ENCODE results near the gene RPS6KA5.
"Not testable (repeated sequence)": the region's sequence is repeated elsewhere in the genome, so short reads cannot be mapped to it uniquely, and the experiment has no call there.

RPS6KA5 gene

DNA sequence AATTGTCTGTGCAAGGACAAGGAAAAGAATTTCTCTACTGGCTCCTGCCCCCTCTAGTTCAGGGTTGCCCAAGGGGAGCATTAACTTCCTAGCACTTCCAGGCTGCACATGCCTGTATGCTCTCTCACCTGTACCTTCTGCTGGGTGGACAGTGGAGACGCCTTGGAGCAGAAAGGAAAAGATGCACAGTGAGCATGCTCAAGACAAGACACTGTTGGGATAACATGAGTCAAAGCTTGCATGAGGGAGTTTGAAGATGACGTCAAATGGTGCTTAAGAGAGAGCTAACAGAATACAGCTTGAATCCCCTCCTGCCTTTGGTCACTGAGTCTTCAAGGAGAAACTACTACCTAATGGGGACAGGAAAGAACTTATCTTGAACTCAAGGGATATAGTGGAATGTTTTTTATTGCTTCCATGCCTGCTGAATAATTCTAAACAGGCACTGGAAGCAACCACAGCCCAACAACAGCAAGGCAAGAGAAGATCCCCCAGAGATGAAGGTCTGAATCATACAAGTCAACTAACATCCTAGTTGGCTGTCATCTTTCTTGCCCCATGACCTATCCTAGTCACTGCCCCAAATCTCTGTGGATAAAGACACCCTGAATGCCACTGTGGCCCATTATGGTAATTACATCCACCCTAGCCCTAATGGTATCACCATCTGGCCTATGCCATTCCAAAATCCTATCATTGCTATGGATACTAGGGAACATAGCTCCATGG is 23.5 kb downstream of the RPS6KA5 start:
- TF ChIP-seq CTCF (IDR thresholded peaks at IDR 0.05; ENCODE audit: borderline replicate concordance, extremely low read depth, low read length, poor library complexity, severe bottlenecking) (no peak), EZH2 (IDR thresholded peaks at IDR 0.05; ENCODE audit: borderline replicate concordance, low read depth, low read length, severe bottlenecking) (no peak)
- H3K9ac ChIP-seq (ENCODE audit: low read depth, low read length): no peak overlapping the region
- no peaks in the 10 kb centered on the region for H3K27me3 ChIP-seq (ENCODE audit: insufficient read depth, low read length, poor library complexity)
- no peak overlapping the region for H3K4me3 ChIP-seq (ENCODE audit: low read depth in 1 of 2, low read length in 2 of 2)
- no peaks in the 10 kb centered on the region for H4K20me1 ChIP-seq (ENCODE audit: insufficient read depth, low read length)
- no peak overlapping the region for H3K4me2 ChIP-seq (ENCODE audit: insufficient read depth, low read length)
- no peak overlapping the region for H2AFZ ChIP-seq (ENCODE audit: low read depth, low read length)
- DNase-seq (no peak), ATAC-seq (ENCODE audit: insufficient read depth, low read depth) (no peak)
- H3K9me3 ChIP-seq (ENCODE audit: insufficient read depth, low read length, severe bottlenecking): no peaks in the 10 kb centered on the region
- peaks cover 19% of the 10 kb centered on the region for H3K4me1 ChIP-seq (ENCODE audit: insufficient read depth, low read length)
- no peaks in the 10 kb centered on the region for H3K79me2 ChIP-seq (ENCODE audit: insufficient read depth, low read length)
- H3K27ac ChIP-seq (ENCODE audit: low read length): no peak overlapping the region
- H3K36me3 ChIP-seq (ENCODE audit: insufficient read depth, low read length): no peaks in the 10 kb centered on the region

GRCh38 chr14:91035855-91036254 is 24.6 kb downstream of the RPS6KA5 start:
- Histone ChIP-seq H3K4me2 (ENCODE audit: insufficient read depth, low read length) (no peak overlapping the region), H2AFZ (ENCODE audit: low read depth, low read length) (no peak overlapping the region), H3K36me3 (ENCODE audit: insufficient read depth, low read length) (no peaks in the 10 kb centered on the region), H3K79me2 (ENCODE audit: insufficient read depth, low read length) (no peaks in the 10 kb centered on the region), H3K27ac (ENCODE audit: low read length) (no peak overlapping the region), H4K20me1 (ENCODE audit: insufficient read depth, low read length) (no peaks in the 10 kb centered on the region), H3K4me1 (ENCODE audit: insufficient read depth, low read length) (peaks cover 19% of the 10 kb centered on the region), H3K4me3 (ENCODE audit: low read depth in 1 of 2, low read length in 2 of 2) (no peak overlapping the region), H3K27me3 (ENCODE audit: insufficient read depth, low read length, poor library complexity) (no peaks in the 10 kb centered on the region), H3K9me3 (ENCODE audit: insufficient read depth, low read length, severe bottlenecking) (no peaks in the 10 kb centered on the region), H3K9ac (ENCODE audit: low read depth, low read length) (no peak overlapping the region)
- TF ChIP-seq CTCF (IDR thresholded peaks at IDR 0.05; ENCODE audit: borderline replicate concordance, extremely low read depth, low read length, poor library complexity, severe bottlenecking): no peak
- no peak for DNase-seq
- ATAC-seq (ENCODE audit: insufficient read depth, low read depth): no peak

- not testable (repeated sequence) for H3K4me2 ChIP-seq (ENCODE audit: insufficient read depth, low read length); H3K27me3 ChIP-seq (ENCODE audit: insufficient read depth, low read length, poor library complexity); ATAC-seq (ENCODE audit: insufficient read depth, low read depth); H3K4me3 ChIP-seq (ENCODE audit: low read depth in 1 of 2, low read length in 2 of 2); DNase-seq; H3K79me2 ChIP-seq (ENCODE audit: insufficient read depth, low read length); H3K9me3 ChIP-seq (ENCODE audit: insufficient read depth, low read length, severe bottlenecking); H3K27ac ChIP-seq (ENCODE audit: low read length); H3K9ac ChIP-seq (ENCODE audit: low read depth, low read length); H2AFZ ChIP-seq (ENCODE audit: low read depth, low read length); H4K20me1 ChIP-seq (ENCODE audit: insufficient read depth, low read length); H3K36me3 ChIP-seq (ENCODE audit: insufficient read depth, low read length)
- H3K4me1 ChIP-seq (ENCODE audit: insufficient read depth, low read length): peaks cover 19% of the 10 kb centered on the region
These were observed 26.1 kb downstream of the RPS6KA5 start for GRCh38 chr14:91034379-91034778.

DNA sequence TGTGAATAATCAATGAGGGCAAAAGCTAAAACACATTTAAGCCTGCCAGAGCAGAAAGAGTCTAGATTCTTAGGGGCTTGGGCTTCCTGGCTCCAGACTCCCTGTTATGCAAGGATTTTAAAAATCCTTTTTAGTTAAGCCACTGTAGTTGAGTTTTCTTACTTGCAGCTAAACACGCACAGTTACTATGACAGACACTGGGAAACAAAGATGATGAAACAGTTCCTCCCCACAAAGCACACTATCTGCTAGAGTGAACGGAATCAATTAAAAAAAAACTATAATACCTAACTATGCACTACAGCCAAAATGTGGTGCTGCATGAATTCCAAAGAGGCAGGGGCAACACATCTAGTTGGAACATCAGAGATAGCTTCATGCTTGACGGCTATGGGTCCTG is 28.2 kb downstream of the RPS6KA5 start:
- Histone ChIP-seq H3K36me3 (ENCODE audit: insufficient read depth, low read length) (no peaks in the 10 kb centered on the region), H4K20me1 (ENCODE audit: insufficient read depth, low read length) (no peaks in the 10 kb centered on the region), H3K4me1 (ENCODE audit: insufficient read depth, low read length) (peaks cover 19% of the 10 kb centered on the region), H3K4me2 (ENCODE audit: insufficient read depth, low read length) (no peak overlapping the region), H3K27ac (ENCODE audit: low read length) (no peak overlapping the region), H3K4me3 (ENCODE audit: low read depth in 1 of 2, low read length in 2 of 2) (no peak overlapping the region), H2AFZ (ENCODE audit: low read depth, low read length) (no peak overlapping the region), H3K9ac (ENCODE audit: low read depth, low read length) (no peak overlapping the region), H3K79me2 (ENCODE audit: insufficient read depth, low read length) (no peaks in the 10 kb centered on the region; the same call in 1 of the 2 replicates), H3K27me3 (ENCODE audit: insufficient read depth, low read length, poor library complexity) (no peaks in the 10 kb centered on the region), H3K9me3 (ENCODE audit: insufficient read depth, low read length, severe bottlenecking) (no peaks in the 10 kb centered on the region)
- TF ChIP-seq CTCF (IDR thresholded peaks at IDR 0.05; ENCODE audit: borderline replicate concordance, extremely low read depth, low read length, poor library complexity, severe bottlenecking): no peak
- TF ChIP-seq EZH2 (IDR thresholded peaks at IDR 0.05; ENCODE audit: borderline replicate concordance, low read depth, low read length, severe bottlenecking): no peak
- ATAC-seq (ENCODE audit: insufficient read depth, low read depth): no peak
- DNase-seq: no peak
